ENCODE measurements around the gene VWA5B1.

DNA sequence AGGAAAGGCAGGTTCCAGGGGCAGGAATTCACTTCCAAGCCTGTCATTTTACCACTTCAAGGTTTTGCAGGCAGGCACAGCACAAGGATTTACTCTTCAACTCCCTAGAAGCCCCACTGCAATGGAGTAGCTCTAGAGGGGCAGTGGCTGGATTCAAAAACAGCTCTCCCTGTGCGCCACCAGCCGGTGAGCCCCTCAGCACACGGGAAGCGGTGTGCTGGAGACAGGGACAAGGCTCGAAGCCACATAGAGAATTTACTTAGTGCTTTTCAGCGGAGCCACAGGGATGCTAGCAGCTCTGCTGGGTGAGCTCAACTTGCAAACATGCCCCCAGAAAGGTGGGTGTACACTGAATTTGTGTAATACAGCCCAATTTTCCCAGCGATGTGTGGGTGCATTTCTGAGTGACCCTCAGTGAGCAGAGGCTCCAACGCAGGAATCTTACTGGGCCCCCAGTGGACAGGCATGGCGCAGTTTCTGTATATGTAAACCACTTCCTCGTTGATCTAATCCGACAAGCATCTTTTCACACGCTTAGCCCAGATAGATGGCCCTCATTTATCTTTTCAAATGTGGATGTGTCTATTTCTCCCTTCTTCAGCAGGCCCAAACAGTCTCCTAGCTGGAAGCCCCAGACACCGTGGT, 10.9 kb downstream of the VWA5B1 start:
- TF ChIP-seq, protein P1, sequence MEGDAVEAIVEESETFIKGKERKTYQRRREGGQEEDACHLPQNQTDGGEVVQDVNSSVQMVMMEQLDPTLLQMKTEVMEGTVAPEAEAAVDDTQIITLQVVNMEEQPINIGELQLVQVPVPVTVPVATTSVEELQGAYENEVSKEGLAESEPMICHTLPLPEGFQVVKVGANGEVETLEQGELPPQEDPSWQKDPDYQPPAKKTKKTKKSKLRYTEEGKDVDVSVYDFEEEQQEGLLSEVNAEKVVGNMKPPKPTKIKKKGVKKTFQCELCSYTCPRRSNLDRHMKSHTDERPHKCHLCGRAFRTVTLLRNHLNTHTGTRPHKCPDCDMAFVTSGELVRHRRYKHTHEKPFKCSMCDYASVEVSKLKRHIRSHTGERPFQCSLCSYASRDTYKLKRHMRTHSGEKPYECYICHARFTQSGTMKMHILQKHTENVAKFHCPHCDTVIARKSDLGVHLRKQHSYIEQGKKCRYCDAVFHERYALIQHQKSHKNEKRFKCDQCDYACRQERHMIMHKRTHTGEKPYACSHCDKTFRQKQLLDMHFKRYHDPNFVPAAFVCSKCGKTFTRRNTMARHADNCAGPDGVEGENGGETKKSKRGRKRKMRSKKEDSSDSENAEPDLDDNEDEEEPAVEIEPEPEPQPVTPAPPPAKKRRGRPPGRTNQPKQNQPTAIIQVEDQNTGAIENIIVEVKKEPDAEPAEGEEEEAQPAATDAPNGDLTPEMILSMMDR (IDR thresholded peaks at IDR 0.05), result no peak
- TF ChIP-seq POLR2A (IDR thresholded peaks at IDR 0.05), result no peak
- TF ChIP-seq POLR2AphosphoS5 (IDR thresholded peaks at IDR 0.05; ENCODE audit: insufficient read depth in 1 of 2, low read depth in 1 of 2), result no peak

Measured in vagina (tissue), 2 donors.